ENCODE results near the gene IYD. TPM values are rescaled to one million over a fixed set of nuclear protein-coding genes. Genes with fewer than 3 reads are reported as not detected.

Gene IYD
- total RNA-seq, 1 experiment from 2014 or later = not detected

- Histone ChIP-seq H2BK15ac (ENCODE audit: low read depth, low read length) (no peak overlapping the region), H2BK120ac (ENCODE audit: low read depth, low read length, poor library complexity, severe bottlenecking) (no peak overlapping the region), H3K79me2 (ENCODE audit: insufficient read depth, low read length) (no peaks in the 10 kb centered on the region), H3K27me3 (ENCODE audit: insufficient read depth, low read length) (no peaks in the 10 kb centered on the region), H4K20me1 (ENCODE audit: control insufficient read depth, insufficient read depth, insufficient read length) (no peaks in the 10 kb centered on the region), H4K91ac (ENCODE audit: insufficient read length, low read depth, low read length) (no peak overlapping the region), H3K4ac (ENCODE audit: low read depth, low read length) (no peak overlapping the region), H3T11ph (ENCODE audit: low read length) (no peak overlapping the region), H2BK20ac (ENCODE audit: low read depth, low read length, poor library complexity, severe bottlenecking) (no peak overlapping the region), H3K23me2 (ENCODE audit: insufficient read length, low read depth, low read length, poor library complexity, severe bottlenecking) (no peaks in the 10 kb centered on the region), H3K79me1 (ENCODE audit: insufficient read depth, low read depth, low read length, poor library complexity, severe bottlenecking) (no peaks in the 10 kb centered on the region), H3K14ac (ENCODE audit: insufficient read depth, low read length) (no peak overlapping the region; the same call in 1 of the 2 replicates), H2BK5ac (ENCODE audit: insufficient read length, low read length) (no peak overlapping the region), H3K56ac (ENCODE audit: insufficient read length, low read depth, low read length) (no peak overlapping the region), H3K23ac (ENCODE audit: insufficient read length, low read depth, low read length) (no peak overlapping the region), H3K4me2 (ENCODE audit: insufficient read depth, insufficient read length, low read length) (no peak overlapping the region), H2AK5ac (ENCODE audit: insufficient read length, low read length) (no peak overlapping the region), H4K5ac (ENCODE audit: insufficient read length, low read depth, low read length) (no peak overlapping the region), H3K9ac (ENCODE audit: extremely low read depth, insufficient read length, low read length) (no peak overlapping the region), H3K18ac (ENCODE audit: insufficient read length, low read depth, low read length) (no peak overlapping the region), H3K27ac (ENCODE audit: insufficient read length, low read depth, low read length) (no peak overlapping the region), H3K4me1 (ENCODE audit: insufficient read depth, low read length) (no peaks in the 10 kb centered on the region), H2BK12ac (ENCODE audit: insufficient read length, low read depth, low read length) (no peak overlapping the region), H4K8ac (replicated peaks; ENCODE audit: insufficient read length, low read depth, low read length) (no peak overlapping the region), H3K9me3 (ENCODE audit: control insufficient read depth, low read depth, low read length) (no peaks in the 10 kb centered on the region), H2AFZ (ENCODE audit: low read length) (no peak overlapping the region)
- Mint-ChIP-seq H3K27ac (peak overlapping the region in 1 of 3 experiments; percentile 12; a peak in 1 of 7 replicates), H3K4me1 (no peaks in the 10 kb centered on the region), H3K27me3 (ENCODE audit: low read depth) (peaks cover 4% of the 10 kb centered on the region), H3K4me3 (no peak overlapping the region), H3K36me3 (ENCODE audit: insufficient read depth in 1 of 3, low read depth in 3 of 3) (no peaks in the 10 kb centered on the region), H3K9me3 (no peaks in the 10 kb centered on the region)
- no peak for TF ChIP-seq CTCF (conservative IDR thresholded peaks at IDR 0.05)
- no peak for DNase-seq
- WGBS (ENCODE audit: extremely low coverage, insufficient read length, low lambda C conversion rate) = no CpG with 5 or more reads among the region's 7 CpGs
Measured at GRCh38 chr6:150366118-150366778, 2.6 kb upstream of the IYD start.
